Gastroesophageal sphincter (tissue), 3 donors: Measurements from ENCODE around the gene KRT1.

Source experiments
- CTCF ChIP-seq, 4 experiments: fragments of 200-600 bp in 2 of 4; fragments of 450-650 bp in 2 of 4; sonication (generic) in 1 of 4; IDR thresholded peaks; one replicate each; pipeline ENCODE4 v1.5.1; 2017 to 2019; ENCODE audit warnings: antibody characterized with exemption in 4 of 4, mild to moderate bottlenecking in 2 of 4, moderate library complexity in 2 of 4
- POLR2A ChIP-seq, 2 donors: fragments of 450-650 bp; IDR thresholded peaks; one replicate each; pipeline ENCODE4 v1.6.1; 2017; ENCODE audit warnings: antibody characterized with exemption in 2 of 2, mild to moderate bottlenecking in 2 of 2, moderate library complexity in 1 of 2
- POLR2AphosphoS5 ChIP-seq: sonication (generic); formaldehyde crosslinking; IDR thresholded peaks from one replicate; pipeline ENCODE4 v1.6.1; 2017; ENCODE audit warnings: antibody characterized with exemption

- TF ChIP-seq POLR2A (IDR thresholded peaks at IDR 0.05) (no peak), CTCF (IDR thresholded peaks at IDR 0.05) (no peak), POLR2AphosphoS5 (no peak)
These were observed 32.6 kb downstream of the KRT1 start for GRCh38 chr12:52647601-52648000.
